HG03097 (cell line): ENCODE data around the gene SIM1.

Experiments used
- ATAC-seq: cut with Tn5 transposase; IDR thresholded peaks from one replicate; pipeline ENCODE4 v1.9.1; 2021; ENCODE audit not compliant: unreplicated experiment, low FRiP score

The SIM1 gene

DNA sequence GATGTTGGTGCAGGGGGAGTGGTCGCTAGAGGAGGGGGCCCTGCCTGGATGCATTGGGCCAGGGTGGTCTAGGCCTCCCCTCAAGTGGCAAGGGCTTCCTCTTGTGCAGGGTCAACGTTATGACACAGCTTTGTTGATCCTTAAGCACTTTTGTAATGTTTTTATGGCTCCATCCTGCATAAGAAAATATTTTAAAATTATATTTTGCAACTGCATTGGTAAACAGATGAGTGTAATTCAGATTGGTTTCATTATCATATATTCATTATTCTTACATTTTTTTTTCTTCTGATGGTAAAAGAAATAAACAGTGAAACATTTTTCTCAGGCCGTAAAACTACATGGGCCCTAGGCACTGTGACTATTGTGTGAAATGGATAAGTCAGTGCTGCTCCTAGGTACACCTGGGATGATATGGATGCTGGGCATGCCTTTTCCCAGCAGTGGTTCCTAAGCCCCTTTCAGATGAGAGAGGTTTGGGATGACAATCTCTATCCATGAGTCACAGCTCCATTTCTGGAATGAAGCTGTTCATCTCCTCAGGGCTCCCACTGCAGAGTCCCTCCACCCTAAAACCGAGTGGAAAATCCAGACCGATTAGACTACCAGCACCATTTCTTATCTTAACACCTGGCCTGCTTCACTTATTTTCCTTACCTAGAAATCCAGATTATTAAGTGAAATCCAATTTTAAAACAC is 5.8 kb upstream of the SIM1 start:
- no peak for ATAC-seq

DNA sequence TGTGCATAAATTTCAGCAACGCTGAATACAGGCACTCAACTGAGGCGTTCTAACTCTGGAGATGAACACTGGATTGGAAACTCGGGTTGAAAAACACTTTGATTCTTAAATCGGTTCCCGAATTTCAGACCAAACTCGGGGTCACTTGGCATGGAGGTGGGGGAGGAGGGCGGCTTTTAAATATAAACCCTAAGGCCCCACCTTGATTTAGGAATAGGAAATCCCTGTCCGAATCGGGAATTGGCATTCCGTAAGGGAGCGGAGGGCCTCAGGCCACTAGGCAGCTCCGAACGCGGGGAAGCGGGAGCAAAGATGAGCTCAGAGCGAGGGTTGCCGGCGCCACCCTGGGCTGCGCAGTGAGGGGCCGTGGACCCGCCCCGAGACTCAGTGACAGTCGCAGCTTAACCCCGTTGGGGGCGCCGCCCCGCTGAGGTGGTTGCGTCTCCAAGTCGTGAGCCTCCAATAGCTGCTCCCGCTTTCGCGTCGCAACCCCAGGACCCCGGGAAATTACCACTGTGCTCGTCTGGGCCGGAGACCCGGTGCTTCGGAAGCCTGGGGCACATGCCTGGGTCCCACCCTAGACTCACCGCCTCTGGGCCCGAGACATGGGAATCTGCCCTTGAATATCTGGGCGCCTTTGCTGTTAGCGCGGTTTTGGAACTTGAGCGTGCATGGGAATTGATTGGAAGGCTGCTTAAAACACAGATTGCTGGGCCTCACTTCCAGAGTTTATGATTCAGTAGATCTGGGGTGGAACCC is 4.6 kb upstream of the SIM1 start:
- no peak for ATAC-seq

DNA sequence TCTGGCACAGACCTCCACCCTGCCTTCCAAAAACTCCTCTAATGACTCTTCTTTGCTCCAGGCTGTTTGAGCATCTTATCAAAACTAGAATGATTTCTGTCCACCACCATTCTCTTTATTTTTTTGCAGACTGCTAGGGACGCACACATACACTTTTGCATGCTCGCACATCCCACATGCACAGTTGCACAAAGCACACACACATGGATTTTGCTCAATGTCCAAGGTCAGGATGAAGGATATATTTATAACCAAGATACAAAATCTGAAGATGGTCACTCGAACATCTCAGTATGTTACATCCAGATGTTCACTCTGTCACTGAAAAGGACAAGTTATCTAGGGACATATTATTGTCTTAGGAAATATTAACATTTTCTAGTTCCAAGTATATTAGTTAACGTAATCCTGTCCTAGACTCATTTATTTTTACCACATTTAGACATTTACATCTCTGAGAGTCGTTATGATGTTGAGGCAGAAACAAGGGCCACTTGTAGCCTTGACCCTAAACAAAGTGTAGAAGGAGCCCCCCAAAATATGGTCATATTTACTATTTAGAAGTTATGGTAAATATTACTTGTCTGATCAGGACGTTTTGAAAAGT is 3.4 kb upstream of the SIM1 start:
- ATAC-seq: no peak

DNA sequence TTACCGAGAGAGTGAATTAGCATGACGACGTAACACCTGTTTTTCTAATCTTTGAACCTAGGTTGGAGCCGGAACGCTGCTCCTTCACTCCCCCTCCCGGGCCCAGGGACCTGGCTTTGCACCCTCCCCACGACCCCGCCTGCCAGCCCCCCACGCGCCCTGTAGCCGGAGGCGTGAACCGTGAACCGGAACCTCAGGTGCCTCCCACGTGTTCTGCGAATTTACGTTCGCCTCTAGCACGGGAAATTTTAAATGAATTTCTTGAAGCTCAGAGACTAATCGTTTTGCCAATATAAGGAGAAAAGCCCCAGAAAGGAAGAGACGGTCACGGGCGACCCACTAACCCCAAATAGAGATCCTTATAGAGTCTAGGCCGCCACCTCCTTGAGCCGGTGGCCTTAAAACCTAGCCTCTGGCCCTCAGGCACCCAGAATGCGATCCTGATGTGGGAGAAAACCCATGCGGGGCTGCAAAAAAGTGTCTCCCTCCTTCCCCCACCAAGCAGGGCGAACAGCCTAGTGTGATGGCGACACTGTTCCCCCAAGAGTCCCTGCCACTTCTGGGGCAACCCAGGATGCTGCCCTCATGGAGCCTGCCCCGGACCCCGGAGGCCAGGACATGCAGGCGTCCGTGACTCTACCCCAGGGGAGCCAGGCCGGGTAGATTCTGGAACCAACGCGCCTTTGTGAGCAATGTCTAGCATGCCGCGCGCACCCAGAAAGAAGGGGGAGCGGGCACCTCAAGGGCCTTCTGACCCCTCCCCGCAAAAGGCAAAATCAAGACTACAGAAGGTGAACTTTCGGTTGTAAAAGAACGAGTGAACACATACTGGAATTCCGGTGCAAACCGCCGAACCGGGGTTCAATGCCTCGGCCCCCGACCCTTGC is 2.7 kb upstream of the SIM1 start:
- ATAC-seq: no peak

DNA sequence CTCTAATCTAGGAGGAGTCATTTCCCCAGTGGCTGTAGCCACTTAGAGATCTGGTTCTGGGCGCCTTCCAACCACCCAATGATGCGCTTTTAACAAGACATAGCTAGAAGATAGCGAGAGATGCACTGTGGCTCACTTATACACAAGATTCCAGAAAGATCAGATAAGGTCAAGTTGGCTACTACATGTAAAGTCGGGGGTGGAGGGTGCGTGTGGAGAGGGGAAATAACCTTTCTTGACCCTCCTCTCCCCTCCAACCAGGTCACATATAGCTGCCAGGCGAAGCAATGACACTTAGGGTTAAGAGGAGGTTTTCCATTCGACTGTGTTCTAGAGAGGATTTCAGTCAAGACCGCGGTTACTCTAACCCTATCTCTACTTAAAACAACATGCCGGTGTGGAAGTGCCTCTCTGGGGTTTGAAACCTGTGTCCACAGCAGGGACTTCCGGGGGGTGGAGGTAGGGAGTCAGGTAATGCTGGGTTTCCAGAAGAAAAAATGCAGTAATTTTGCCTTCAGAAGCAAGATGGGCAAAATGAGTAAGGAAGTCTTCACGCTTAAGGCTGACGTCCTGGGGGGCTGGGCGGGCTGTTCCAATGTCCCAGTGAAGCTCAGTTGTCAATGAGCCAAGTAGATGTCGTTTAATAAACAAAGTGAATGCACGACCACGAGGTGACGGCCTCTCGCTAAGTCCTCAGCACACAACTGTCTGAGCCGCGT is 1.8 kb upstream of the SIM1 start:
- ATAC-seq: no peak

DNA sequence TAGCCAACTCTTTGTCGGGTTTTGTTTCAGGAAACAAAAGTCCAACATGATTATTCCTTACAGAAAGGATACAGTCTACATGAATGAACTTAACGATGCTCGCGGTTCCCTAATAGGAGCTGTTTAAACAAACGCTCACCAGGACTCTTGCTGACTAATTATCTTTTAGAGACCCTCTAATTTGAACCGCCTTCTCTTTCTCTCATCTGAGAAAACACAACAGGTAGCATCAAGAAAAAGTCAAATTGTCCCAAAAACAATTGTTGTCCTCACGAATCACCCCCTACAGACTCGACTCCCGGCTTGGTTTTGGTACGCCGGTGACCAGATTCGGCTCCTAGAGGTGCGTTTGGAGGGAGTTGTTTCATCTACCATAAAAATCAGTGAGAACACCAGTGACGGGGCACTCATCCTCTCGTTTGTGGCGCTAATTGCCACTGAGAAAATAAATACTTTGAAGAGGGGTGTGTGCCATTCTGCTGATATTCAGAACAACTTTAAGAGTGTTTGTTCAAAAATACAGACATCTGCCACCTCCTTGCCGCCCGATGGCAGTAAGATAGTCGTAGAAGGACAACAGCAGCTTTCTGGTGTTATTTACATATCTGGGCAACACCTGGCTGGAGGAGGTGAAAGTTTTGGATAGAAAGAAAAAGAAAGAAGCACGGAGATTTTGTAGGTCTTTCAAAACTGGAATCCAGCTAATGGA is 1.1 kb upstream of the SIM1 start:
- no peak for ATAC-seq

DNA sequence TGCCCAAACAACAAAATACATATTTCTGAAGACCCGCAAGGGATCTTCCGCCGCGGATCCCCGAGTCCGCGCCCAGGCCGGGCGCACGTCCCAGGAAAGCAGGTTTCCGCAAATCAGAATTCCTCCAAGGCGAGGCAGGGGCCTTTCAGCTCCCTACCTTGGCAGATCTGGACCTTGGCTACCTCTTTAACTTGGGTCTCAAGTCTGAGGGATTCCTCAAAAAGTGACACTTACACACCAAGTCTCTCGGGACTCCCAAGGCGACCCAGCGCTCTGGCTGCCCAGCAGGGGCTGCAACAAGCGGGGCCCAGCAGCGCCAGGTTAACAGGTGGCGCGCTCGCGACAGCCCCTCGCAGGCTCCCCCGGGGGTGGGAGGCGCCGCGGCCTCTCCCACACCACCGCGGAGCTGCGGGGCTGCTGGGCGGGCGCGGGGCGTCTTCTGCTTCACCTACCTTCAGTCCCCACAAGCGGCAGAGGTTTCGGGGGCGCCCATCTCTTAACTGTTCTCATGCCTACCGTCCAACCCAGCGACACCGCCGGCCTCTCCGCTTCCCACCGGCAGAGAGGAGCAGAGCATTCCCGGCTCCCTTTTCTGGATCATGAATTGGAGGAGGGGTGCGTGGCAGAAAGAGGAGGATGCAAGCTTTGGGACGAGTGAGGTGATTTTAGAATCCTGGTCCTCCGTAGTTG is 414 bp downstream of the SIM1 start:
- ATAC-seq: no peak

DNA sequence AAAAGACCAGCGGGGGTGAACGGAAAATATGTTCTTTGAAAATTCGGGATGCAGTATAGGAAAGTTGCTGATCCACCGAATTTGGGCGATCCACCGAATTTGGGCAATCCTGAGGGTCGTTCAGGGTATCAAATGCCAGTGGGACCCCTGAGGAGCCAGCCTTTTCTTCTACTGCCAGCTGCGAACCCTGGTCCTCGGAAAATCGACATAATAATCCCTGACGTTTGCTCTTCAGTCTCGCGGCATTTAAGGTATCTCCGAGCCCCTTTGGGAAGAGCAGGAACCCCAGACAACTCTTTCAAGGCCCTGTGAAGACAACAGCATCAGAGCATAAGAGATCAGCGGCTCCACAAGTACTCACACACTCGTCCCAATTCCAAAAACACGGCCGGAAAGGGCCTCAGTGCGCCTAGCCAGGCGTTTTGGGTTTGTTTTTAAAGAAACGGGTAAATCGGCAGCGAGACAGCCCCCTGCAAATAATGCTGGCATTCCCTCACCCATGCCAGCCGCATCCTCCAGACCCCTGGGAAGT is 1.0 kb downstream of the SIM1 start:
- no peak for ATAC-seq

DNA sequence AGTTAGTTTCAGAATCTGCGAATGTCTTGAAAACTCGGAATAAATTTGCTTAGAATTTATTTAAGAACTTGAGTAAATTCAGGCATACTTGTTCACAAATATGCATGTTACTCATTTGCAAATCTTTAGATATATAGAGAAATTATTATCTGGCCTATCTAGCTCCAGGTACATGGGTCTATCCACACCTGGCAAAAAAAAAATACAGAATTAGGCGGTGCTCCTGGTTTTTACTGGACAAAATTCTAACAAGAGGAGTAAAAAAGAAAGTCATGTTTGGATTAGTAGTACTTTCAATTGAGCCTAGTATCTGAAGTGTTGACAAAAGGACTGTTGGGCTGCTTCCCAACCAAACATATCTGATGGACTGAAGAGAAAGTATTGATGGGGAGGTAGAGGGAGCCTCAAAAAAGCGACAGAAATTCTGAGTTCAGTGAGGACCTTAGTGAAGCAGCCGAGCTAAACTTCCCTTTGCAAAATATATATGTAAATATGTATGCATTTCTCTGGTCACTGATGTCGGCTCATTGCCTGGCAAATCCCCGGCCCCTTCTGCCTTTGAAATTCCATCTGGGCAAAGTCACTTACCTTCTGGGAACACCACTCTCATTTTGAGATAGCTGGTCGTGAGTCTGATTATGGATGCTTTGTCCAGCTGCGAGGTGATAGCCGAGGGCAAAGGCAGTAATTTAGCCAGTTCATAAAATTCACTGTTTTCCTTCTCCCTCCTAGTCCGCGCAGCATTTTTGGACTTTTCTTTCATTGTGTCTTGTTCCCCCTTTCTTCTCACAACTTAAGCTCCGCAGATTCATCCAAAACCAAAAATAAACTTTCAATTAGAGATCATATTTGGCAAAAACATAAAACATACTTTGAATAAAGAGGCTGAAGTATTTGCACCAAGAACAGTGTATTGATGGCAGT is 1.8 kb downstream of the SIM1 start:
- ATAC-seq: no peak

DNA sequence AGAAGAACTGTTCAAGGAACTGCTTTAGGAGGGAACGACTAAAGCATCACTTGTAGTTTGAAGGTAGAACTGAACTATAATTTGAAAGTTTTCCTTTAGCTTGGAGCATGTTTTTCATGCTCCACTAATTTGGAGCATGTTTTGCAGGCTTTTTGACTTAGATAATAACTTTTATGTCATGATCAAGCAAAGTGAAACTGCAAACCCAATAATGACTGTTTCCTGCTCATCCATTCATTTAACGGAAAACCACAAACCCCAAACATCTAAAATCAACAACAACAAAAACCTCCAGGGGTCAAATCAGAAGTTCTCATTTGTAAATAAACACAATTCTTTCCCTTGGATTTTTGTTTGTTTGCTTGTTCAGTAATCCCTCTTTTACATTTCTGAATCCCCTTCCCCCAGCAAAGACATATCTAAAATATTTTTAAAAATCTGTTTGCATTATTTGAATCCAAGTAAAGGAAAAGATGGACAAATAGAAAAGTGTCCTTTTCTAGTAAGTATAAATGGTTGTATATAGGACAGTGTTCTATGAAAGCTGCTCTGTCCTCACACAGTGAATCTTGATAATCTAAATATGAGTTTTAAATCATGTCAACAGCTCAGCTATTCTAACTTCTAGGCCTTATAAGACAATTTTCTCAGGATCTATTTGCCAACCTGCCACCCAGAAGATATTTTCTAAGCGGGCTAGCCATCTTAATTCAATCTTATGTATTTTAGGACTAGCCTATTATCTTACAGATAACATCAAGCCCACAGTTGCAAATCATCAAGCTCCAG is 2.6 kb downstream of the SIM1 start:
- ATAC-seq: no peak

DNA sequence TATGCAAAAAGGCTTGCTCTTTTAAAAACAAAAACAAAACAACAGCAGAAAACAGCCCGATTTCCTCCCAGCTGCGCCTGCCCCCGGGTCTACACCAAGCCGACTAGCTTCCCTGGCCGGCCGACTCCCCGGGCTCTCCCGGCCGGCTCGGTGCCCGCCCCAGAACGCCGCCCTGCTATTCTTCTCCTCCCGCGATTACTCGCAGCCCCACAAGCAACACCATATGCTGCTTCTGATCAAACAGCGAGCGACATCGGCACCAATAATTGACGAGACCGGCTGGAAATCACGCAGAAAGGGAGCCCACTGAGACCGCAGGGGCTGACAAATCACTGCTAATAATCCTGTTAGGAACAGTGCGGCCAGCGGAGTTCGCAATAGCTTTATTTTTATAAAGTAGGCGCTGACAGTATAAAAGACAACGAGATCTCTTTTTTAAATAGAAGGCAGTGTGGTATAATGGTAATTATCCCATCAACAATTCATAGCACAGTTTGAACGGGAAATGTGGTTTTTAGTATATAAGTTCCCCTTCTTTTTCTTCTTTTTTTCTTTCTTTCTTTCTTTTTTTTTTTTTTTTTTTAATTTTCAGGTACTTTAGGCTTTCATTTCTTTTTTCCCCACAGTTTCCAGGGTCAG is 3.3 kb downstream of the SIM1 start:
- ATAC-seq: no peak

DNA sequence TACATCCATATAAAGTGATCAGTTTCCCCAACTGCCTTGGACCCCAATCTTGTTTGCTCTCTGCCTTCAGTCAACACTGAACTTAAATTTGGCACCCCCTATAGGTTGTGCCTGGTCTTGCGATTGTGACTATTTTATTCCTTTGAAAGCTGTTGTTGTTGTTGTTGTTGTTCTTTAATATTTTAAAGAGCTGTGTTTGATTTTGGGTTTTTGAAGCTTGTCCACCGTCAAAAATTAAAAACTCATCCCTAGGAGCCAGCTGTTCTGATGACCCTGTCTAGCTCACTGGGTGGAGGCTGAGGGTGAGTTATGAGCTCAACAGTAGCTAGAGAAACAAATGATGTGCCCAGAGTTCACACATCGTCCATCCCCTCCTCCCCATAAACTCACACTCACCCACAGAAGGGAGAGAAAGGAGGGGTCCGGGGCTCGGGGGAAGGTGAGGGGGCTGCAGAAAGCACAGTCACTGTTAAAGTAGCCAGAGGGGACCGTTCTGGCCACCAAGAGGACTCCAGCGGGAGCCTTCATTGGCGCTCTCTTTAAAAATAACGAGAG is 4.0 kb downstream of the SIM1 start:
- no peak for ATAC-seq

DNA sequence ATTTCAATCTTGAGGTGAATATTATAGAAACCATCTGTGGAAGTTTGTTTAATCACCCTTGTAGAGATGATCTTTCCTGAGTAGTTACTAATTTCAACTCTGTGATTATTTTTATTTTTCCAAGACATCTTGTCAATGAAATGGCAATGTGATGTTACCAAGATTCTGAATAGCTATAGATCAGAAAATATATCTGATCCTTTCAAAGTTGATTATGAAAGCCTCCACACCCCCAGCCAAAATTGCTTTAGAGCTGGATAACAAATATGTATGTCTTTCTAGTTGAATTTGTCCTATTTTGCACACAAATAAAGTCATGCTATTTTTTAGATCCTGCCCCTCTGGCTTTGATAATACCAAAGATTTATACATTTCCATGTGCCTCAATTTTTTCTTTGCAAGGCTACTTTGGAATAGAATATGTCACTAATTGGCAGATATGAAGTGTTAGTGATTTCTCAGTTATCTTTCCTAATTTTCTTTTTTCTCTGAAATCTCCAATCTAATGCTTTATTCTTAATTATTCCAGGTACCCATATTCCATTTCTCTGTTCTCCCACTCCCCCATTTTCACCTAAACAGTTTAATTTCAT is 5.0 kb downstream of the SIM1 start:
- ATAC-seq: no peak

DNA sequence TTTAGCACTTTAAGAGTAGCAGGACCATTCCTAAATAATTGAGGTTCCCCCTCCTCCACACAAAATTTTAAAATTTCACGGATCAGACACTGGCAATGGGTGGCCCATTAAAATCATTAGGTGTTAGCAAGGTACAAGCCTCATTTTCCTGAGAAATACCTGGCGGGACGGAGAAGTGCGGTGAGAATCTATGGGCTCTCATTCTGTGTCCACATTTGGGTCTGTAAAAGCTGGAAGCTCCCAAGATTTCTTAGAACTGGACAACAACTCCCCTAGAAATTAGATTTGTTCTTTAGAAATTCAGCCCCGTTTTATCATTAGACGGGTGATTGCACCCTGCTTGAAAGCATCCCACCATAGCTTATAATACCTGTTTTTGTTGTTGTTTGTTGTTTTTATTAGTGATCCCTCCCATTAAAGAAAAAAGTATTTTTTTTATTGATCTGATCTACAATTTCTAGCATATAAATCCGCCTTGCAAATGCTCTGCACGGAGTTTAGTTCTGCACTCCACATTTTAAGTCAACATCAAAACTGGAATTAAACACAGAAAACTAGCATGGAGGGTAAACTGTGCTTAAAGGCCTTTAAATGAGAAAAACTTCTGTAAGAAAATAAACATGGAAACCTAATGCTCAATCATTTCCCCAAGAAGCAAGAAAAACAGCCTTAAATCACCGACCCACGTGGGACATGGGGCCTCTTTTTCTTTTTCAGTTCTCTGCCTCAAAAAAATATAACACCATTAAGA is 5.7 kb downstream of the SIM1 start:
- ATAC-seq: no peak

DNA sequence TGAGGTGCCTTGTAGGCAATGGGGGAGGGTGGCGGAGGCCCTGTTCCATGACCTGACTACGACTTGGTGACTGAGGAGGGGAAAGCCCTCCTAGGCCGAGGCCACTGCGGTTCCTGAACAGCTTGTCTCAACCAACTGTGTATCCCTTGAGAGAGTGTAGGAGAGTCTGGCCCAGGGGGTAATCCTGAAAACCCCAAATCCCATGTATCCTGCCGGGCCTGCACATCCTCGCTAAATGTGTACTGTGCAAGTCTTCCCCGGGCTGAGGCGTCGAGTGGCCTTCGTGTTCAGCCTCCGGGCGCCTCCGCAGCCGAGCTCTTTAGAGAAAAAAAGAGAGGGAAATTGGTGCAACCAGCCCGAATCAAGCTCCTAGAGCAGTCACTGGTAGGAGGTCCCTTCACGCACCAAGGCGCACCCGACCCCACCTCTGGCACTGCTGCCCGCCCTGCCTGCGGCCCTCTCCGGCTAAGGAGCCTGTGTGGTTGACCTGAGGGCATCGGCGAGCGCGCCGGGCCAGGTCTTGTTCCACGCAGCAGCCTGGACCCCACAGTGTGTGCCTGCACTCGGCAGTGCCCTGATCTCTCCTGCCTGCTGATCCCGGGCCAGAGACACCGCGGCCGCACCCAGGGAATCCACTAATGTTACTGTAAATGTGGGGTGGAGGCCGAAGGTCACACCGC is 7.3 kb downstream of the SIM1 start:
- ATAC-seq: no peak
